ENCODE data around the gene STIM1.
"Not testable (repeated sequence)": the region's sequence is repeated elsewhere in the genome, so short reads cannot be mapped to it uniquely, and the experiment has no call there.

STIM1 gene

DNA sequence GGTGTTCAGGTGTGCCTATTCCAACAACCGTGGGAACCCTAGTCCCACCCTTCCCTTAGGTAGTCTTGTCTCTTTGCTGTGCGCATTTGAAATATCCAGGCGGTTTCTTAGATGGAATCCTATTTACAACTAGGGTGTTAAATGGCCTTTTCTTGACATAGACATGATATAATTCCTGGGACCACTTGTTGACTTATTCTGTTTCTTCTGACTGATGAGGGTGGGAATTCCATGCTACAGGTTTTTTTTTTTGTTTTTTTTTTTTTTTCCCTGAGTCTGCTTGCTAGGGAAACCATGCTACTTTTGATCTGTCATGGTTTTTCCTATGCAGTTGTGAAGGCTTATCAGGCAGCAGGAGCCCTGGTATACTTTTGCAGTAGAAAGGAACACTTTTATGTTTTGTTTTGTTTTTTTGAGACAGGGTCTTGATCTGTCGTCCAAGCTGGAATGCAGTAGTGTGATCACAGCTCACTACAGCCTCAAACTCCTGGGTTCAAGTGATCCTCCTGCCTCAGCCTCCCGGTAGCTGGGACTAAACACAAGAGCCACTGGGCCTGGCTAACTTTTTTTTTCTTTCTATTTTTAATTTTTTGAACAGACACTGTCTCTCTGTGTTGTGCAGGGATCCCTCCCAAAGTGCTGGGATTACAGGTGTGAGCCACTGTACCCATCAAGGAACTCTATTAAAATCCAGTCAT is 1.5 kb downstream of the STIM1 start:
- DNase-seq, result no peak

DNA sequence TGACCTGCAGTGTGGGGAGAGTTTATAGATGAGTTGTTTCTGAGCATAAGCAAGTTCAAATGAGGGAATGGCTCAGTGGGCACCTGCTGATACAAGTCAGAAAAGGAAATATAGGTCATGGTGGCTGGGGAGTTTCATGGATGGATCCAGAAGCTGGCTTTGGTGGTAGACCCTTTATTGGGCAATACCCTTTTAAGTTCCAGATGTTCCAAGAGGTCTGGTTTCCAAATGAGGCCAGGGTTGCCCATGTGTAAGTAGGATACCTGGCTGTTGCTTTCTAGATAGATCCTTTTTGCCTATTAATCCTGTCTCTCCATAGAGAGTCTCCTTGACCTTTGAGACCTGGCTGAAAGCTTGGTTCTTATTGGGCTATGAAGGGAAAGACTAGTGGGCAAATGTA is 2.2 kb downstream of the STIM1 start:
- DNase-seq, result no peak

DNA sequence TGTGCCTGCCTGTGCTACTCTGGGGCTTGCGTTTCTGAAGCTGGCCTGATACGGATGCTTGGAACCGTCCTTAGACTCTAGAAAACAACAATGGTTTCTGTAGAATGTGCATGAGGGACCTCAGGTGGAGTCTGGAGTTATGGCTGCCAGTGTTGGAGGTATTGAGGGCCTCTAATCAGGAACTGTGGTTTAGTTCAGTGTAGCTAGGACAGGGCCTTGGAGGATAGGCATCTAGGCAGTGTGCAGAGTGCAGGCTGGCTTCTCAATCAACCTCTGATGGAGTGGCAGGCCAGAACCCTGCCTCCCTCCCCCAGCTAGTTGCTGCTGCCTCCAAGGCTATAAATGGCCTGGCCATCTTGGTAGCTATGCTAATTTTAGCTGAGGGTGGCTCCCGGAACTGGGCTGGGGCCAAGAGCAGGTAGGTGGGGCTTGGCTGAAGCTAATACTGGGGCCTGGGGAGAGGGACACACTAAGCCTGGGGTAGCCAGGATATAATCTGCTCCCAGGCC is 4.0 kb downstream of the STIM1 start:
- DNase-seq, result no peak

DNA sequence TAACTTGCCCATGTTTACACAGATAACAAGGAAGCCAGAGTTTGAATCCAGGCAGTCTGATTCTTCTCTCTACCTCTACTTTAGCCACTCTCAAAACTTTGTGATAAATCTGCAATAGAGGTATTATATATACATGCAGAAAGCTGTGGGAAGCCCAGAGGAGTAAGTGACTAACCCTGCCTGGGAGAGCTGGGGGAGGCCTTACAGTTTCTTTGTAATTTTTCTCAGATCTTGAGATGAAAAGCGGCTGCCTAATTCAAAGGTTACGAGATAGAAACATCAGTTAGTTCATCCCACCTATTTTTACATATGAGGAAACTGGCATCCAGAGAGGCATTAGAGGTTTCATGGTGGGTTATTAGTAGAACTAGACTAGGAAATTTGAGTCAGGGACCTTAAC is 4.9 kb downstream of the STIM1 start:
- no peak for DNase-seq

DNA sequence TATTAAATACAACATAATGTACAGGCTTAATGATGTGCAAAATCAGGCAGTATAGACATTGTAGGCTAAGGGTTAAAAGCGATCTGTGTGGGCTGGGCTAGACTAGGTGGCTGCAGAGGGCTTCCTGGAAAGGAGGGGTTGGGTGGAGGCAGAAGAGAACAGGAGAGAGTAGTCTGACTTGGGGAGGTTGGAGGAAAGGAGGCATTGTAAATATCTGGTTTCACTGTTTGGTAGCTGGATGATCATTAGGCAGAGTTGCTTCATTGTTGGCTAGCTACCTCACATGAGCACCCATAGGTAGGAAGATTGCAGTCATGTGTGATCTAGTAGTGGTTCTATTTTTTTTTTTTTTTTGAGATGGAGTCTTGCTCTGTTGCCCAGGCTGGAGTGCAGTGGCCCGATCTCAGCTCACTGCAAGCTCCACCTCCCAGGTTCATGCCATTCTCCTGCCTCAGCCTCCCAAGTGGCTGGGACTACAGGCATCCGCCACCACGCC is 5.5 kb downstream of the STIM1 start:
- DNase-seq, result not testable (repeated sequence)

DNA sequence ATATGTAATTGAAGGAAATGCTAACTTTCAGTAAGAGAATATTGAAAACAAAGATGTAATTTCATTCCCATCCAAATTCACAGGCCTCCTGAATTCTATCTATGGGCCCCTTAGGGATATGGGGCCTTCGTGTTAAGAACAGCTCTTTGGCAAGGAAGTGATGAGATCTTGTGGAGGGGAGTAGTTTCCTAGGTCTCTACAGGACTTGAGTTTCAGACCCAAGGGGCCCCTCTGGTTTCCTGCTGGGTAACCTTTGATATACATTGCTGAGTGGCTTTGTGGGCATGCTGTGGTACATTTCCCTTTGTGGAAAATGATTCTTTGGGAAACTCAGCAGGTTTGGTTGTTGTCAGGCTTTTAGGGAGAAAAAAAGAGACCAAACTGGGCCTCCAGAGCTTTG is 6.2 kb downstream of the STIM1 start:
- DNase-seq, result no peak

DNA sequence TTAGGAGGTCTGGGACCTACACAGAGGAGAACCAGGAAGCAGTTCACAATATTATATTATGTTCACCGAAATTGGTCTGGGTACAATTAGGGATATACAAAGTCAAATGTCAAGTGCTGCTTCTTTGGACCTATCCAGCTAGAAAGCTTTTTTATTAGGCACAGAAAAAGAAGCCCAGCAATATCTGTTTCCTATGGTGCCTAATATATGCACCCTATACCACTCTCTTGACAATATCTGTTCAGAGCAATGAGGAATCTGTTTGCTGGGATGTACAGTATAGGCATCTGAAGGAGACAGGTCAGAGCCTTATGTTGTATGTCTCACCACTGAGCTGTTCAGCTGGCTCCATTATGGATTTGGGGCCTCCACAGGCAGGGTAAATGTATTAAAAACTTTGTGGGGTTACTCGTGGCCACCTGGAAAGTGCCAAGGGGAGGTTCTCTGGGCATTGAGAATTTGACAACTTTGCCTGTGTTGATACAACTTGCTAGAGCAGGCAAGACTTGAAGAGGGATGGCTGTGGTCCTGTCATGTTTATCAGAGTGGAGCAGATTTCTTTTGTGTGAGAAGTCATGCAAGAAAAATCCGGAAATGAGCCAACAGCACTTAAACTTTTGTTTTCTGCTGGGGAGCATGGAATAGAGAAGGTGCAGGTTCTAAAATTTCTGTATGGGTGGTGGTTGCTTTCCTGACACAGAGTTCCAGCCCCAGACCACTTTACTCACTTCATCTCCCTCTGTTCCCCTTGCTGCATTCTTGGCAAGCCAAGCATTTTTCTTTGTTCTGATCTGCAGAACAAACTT is 10.1 kb downstream of the STIM1 start:
- DNase-seq, result peak; percentile 27

DNA sequence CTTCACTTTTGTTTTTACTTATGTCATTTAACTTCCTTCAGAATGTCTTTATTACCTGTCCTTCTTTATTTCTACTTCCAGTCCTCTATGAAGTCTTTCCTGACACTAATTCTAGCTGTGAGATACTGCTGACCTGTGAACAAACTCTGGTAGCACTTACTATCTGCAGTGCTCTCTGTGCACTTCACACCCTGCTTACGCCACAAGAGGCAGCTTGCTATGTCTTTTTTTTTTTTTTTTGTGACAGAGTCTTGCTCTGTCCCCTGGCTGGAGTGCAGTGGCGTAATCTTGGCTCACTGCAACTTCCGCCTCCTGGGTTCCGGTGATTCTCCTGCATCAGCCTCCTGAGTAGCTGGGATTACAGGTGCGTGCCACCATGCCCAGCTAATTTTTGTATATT is 10.7 kb downstream of the STIM1 start:
- peak; percentile 37 for DNase-seq

DNA sequence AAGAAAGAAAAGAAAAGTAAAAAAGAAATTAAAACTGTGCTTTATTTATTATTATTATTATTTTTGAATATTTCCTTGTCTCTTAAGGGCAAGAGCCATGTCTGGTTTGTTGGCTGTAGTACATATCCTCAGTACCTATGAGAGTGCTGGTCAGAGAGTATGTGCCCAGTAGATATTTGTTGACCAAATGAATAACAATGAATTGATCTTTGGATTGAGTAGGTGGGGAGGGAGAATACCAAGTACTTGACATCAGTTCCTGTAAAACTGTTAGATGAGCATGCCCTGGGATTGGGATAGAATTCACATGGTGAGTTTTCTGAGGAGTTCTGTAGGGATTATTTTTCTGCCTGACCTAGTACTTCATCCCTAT is 11.4 kb downstream of the STIM1 start:
- no peak for DNase-seq

DNA sequence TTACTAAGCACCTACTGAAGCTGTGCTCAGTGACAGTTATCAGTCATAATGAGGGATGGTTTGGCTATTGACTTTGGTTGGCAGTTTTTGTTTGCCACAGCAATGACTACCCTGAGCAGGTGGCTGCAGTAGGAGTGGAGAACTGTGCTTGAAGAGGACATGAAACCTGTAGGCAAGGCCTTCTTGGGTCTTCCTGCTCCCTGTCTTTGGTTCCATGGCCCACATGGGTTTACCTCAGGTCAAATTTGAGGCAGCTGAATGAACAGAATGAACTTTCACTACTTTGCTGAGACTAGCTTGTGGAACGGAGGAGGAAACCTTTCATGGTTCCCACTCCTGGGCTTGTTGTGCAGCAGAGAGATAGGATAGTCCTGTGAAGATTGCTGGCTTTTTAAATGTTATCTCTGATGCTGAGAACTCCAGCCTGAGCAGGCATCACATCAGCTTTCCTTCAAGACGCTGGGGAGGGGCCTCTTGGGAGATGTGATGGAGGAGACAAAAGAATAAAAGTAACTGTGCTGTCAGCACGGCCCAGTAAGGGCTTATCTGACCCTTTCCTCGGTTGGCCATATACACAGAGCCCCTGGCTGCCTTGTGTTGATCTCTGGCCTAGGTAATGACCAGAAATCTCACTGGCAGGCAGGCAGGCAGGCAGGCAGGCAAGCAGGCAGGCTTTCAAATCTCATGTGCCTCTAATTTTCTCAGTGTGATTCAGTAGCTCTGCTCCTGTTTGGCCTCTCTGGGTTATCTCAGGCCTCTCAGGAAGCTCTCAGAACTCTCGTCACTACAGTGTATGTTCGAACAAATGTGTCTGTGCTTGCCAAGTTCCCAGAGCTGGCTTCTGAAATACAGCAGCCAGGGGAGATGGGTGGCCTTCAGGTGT is 12.0 kb downstream of the STIM1 start:
- no peak for DNase-seq

DNA sequence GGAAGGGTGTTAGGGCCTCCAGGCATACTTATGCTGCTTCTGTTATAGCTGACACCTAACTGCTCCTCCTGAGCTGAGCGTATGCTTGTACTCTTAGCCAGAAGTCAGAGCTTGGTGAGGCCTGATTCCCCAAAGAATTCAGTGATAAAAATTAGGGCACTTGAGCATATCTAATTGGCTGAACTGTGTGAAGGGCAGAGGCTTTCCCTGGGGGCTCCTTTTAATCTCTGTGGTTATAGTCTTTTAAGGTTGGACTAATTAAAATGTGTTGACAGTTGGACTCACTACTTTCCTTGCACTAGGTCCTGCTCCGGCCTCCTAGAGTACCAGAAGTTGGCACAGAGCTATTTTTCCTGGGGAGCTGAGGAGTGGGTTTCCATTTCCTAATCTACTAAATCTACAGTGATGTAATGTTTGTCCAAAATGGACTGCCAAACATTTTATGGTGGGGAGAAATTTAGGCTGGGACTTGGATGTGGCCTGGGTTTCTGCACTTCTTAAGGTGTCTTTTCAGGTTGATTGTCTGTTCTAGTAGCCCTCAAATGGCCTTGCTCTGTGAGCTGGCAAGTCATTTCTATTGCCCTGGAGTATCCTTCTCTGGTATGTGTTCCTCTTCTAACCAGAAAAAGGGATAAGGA is 18.4 kb downstream of the STIM1 start:
- DNase-seq, result no peak

DNA sequence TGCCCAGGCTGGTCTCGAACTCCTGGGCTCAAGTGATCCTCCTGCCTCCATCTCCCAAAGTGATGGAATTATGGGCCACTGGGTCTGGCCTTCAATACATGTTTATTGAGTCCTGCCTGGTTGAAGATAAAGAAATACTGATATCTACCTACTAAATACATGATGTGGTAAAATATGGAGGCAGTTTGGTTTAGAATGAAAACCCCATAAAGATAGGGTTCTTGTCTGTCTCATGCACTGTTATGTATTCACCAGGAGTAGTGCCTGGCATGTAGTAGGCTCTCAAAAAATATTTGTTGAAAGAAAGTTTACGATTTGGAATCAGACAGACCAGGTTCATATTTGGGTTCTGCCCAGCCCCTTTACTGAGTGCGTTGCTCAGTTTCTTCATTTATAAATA is 21.1 kb downstream of the STIM1 start:
- DNase-seq, result no peak

DNA sequence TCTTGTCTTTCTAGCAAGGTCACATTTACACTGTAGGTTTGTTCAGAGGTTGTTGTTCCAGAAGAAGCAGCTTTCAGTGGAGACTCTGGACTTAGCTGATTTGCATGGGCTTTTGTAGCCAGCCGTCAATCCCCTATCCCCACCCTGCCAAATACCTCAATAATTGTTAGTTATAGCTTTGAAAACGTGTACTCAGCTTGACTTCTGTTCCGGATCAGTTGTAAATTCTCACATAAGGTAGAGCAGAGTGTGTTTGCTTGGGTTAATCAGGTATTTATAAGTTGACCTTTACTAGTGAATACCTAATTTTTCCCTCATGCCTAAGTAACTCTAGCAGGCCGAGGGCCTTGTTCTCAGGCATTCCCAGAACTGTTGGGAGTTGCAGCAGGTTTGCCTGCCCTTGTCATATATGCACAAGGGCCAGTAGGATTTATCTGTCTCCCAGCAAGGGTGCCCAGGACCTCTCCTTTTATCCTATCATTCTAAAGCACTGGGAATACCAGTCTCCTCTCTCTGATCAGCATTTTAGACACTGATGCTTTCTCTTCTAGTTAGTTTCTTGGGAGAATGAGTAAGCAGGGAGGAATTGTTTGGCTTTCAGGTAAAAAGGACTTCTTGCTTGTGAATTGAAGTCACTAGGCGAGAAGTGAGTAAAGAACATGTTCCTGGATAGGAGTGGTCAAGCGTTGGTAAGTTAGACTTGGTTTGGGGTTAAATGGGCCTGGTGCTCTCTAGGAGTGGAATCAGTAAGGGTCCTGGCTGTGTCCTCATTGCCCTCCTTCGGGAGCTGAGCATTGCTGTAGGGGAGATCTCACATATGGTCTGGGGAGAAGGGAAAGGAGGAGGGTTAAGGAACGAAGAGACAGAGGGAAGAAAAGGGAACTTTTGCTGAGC is 22.1 kb downstream of the STIM1 start:
- no peak for DNase-seq

DNA sequence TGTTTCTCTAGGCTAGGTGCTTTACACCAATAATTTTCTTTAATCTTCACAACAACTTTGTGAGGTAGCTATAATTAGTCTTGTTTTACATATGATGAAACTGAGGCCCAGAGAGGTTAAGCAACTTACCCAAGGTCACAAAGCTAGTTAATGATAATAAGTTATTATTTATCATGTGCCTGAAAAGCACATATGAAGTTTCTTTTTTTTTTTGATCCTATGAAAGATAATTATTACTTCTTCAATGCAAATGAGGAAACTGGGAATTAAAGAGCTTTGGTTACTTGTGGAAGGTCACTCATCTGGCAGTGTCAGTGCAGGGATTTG is 22.8 kb downstream of the STIM1 start:
- DNase-seq, result no peak

DNA sequence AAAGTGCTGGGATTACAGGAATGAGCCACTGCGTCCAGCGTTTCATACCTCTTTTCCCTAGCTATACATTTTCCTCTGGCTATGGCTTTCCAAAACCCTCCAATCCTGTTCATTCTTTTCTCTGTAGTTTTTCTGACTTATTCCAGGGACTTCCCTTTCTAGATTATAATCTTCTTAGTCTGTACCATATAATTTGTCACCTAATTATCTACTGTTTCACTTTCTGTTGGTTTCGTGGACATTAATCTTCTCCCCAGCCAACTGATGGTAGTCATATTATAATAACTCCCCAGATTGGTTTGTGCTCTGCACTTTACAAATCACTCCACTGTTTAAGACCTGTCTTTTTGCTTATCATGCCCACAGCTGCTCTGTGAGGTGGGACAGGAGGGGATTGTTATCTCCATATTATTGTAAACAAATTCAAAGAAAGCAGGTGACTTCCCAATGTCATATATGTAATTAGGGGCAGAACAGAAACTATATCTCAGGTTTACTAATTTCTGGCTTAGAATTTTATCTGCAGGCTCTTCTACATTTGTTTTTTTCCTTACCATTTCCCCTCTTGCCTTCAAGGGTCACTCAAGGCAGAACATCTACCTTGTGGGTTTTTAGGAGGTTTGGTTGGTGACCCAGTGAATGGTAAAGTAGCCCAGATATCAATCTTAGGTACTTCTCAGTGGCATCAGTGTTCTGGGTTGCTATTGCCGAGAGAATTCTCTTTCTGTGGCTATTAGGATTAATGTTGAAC is 23.9 kb downstream of the STIM1 start:
- DNase-seq, result no peak

DNA sequence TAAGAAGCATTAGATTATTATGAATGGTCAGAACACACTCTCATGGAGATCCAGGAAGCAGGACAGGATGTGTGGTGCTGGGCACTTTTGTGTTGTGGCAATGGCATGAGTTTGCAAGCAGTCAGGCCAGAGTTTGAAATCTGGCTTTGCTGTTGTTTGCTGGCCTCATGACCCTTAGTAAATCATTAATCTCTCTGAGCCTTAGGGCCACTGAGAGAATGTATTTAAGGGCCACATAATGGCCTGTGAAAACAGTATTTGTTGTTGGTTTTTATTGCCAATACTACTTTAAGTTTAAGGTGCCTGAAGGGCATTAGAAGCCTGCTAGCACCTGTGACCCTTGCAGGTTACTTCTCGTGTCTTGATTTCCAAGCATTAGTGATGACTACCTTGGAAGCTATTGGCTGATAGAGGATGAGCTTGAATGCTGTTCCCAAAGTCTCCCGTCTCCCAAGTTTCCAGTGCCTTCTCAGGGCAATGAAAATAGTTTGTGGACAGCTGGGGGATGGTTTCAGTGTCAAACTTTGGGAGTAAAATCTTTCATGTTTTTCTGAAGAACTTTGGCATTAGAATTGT is 24.6 kb downstream of the STIM1 start:
- DNase-seq, result no peak

DNA sequence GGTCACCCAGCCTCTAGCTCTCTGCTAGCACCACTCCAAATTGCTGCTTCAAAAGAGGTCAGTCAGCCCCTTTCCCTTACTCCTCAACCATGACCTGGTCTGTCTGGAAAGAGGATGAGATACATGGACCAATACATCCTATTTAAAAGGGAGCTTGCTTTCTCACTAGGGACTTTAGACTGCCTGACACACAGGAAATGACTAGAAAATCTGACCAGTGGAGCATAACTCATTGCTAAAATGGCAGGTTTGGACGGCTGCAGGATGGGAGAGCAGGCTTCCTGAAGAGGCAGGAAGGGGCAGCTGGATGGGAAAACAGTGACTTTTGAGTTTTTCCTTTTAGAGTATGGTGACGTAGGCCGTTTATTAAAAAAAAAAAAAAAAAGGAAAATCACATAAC is 25.3 kb downstream of the STIM1 start:
- no peak for DNase-seq

DNA sequence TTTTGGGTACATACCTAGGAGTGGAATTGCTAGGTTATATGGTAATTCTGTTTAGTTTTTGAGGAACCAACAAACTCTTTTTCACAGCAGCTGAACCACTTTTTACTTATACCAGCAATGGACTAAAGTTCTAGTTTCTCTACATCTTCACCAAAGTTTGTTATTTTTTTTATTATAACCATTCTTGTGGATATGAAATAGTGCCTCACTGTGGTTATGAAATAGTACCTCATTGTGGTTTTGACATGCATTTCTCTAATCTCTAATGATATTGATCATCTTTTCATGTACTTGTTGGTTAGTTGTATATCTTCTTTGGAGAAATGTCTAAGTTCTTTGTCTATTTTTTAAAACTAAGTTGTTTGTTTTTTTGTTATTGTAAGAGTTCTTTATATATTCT is 27.2 kb downstream of the STIM1 start:
- no peak for DNase-seq

DNA sequence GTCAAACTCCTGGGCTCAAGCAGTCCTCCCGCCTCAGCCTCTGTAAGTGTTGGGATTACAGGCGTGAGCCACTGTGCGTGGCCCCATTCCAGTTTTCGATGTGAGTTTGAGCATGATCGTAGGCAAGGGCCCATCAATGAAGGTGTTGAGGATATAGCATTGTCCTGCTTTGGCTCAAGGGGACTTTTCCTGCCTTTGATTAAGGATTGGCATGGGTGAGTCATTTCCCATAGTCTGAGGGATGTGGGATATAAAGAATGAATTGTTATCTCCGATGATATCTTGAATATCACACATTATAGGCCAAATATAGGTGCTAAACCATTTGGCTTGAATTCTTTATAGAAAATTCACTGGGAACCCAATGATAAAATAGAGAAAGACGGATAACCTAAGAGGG is 30.4 kb downstream of the STIM1 start:
- no peak for DNase-seq

DNA sequence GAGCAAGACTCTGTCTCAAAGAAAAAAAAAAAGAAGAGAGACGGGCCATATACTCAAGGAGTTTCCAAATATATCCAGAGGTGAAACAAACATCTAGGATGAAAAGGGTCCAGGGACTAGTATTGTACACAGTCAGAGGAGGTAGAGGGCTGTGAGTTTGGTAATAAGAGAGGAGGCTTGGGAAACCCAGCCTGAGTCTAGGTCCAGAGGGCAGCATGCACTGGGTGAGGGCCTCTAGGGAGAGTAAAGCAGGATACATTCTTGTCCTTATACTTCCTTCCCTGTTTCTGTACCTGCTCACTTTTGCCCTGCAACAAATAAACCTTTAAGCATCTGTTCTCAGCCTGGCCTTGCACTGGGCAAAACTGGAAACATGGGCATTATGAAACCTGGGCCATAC is 31.5 kb downstream of the STIM1 start:
- DNase-seq, result no peak

DNA sequence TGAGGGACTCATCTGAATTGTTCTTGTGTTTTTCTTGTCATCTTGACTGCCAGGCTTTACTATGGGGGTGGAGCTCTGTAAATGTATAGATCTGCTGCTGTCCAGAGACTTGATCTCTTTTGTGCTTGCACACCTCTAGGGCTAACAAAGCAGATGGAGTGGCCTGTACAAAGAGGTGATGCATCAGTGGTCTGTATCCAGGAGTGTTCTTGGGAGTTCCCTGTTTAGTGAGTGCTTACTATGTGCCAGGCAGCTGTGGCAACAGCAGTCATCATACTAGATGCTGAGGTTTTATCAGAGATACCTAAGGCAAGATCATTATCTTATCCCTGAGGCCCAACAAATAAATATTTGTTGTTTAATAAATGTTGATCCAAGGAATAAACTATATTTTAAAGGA is 33.4 kb downstream of the STIM1 start:
- no peak for DNase-seq

Data from suppressor macrophage treated with lipopolysaccharide for 4 hours (primary cell).